Measurements from ENCODE around the gene OXNAD1. TPM values are rescaled to one million over a fixed set of nuclear protein-coding genes. Genes with fewer than 3 reads are reported as not detected.

Gene OXNAD1
- total and polyA plus RNA-seq, 9 donors, result 7.1 to 13.9 (median 8.2) TPM

DNA sequence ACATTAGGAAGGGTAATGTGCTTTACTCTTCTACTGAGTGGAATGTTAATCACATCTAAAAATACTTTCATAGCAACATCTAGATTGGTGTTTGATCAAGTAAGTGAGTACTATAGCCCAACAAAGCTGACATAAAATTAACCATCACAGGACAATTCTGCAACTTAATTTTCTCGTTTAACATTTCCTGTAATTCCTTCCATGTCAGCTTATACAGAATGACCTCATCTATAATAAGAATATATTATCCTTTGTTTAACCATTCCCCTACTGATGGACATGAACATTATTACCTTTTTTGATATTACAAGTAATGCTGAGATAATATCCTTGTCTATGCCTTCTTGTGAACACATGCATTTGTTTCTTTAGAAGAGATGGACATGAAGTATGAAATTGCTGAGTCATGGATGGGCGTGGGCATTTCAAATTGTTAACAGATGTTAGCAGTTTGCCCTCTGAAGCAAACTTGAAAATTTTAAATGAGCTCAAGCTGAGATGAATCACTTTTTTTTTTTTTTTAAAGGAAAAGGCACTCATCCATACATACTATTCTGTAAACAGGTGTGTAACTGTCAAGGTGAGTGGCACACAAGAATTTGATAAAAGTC is 85.1 kb downstream of the OXNAD1 start:
- DNase-seq, result peak; percentile 64

DNA sequence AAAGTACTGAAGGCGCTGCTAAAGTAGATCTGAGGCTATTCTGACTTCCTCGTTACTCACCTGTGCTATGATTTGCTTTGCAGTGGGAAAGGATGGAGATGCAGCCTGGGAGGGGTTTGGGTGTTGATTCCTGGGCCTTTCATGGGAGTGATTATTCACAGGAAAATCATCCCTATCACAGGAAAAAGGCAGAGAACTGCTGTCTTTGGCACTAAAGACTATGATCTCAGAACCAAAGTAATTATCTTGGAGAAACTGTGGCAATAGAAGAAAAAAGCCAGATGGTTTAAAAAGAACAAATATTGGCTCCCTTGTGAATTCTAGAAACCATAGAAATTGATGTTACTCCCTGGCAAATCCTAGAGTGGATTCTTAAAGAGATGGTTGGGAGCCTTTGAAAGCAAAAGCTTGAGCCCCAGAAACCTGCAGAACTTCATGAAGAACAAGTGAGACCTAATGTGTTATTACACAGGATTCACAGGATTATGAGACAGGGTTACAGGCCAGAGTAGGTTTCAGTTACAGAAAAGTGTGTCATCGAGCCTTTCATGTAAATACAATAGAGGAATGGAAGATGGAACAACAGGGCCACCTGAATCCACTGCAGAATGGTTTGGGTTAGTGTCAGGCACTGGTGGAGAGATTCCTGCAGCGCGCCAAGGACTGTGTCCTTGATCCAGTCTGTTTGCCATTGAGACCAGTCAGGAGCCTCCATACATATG is 85.7 kb downstream of the OXNAD1 start:
- Histone ChIP-seq H3K4me1 (ENCODE audit: control insufficient read depth, insufficient read depth, low read length) (peaks cover 9% of the 10 kb centered on the region), H3K36me3 (ENCODE audit: control insufficient read depth, insufficient read depth, low read length) (peaks cover 10% of the 10 kb centered on the region), H3K27me3 (ENCODE audit: control insufficient read depth, insufficient read depth, low read length) (no peaks in the 10 kb centered on the region), H3K9me3 (replicated peaks; ENCODE audit: control insufficient read depth, low read depth, low read length) (no peaks in the 10 kb centered on the region), H3K4me3 (ENCODE audit: low read length) (no peak overlapping the region), H3K27ac (ENCODE audit: low read length) (no peak overlapping the region)
- WGBS (ENCODE audit: insufficient coverage), result 85% methylated on average over 2 of the region's 5 CpGs
- no peak for DNase-seq

More for the DNA sequence above, 85.1 kb downstream of the OXNAD1 start:
- Histone ChIP-seq H3K27ac (ENCODE audit: low read length) (no peak overlapping the region), H3K4me1 (ENCODE audit: control insufficient read depth, insufficient read depth, low read length) (peaks cover 4% of the 10 kb centered on the region), H3K36me3 (ENCODE audit: control insufficient read depth, insufficient read depth, low read length) (peaks cover 10% of the 10 kb centered on the region), H3K4me3 (ENCODE audit: low read length) (no peak overlapping the region), H3K9me3 (replicated peaks; ENCODE audit: control insufficient read depth, low read depth, low read length) (no peaks in the 10 kb centered on the region), H3K27me3 (ENCODE audit: control insufficient read depth, insufficient read depth, low read length) (no peaks in the 10 kb centered on the region)
- whole genome bisulfite sequencing (ENCODE audit: insufficient coverage), result no CpG with 5 or more reads among the region's 2 CpGs

DNA sequence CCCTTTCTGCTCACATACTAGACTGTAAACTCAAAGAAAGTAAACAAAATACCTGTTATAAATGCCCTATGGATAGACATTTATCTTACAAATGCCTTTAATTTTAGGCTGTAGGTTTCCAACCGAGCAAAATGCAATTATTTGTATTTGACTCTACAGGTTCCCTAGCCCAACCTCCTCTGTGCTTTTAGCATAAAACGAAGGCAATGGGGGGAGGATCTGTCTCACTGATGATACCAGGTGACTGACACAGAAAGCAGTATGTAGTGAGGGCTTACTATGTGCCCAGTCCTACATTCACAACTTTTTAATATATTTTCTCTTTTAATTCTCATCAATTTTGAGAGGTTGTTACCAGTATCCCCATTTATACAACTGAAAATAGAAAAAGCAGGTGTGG is 87.4 kb downstream of the OXNAD1 start:
- H3K4me3 ChIP-seq (ENCODE audit: low read length), result no peak overlapping the region
- WGBS (ENCODE audit: insufficient coverage), result no CpG with 5 or more reads among the region's 2 CpGs
- no peak for DNase-seq
- H3K4me1 ChIP-seq (ENCODE audit: control insufficient read depth, insufficient read depth, low read length), result peaks cover 13% of the 10 kb centered on the region
- no peaks in the 10 kb centered on the region for H3K27me3 ChIP-seq (ENCODE audit: control insufficient read depth, insufficient read depth, low read length)
- no peaks in the 10 kb centered on the region for H3K9me3 ChIP-seq (replicated peaks; ENCODE audit: control insufficient read depth, low read depth, low read length)
- H3K36me3 ChIP-seq (ENCODE audit: control insufficient read depth, insufficient read depth, low read length), result peaks cover 10% of the 10 kb centered on the region
- no peak overlapping the region for H3K27ac ChIP-seq (ENCODE audit: low read length)

- 88% methylated on average over 3 of the region's 3 CpGs for WGBS (ENCODE audit: insufficient coverage)
- H3K4me1 ChIP-seq (ENCODE audit: control insufficient read depth, insufficient read depth, low read length), result peaks cover 13% of the 10 kb centered on the region
- no peak overlapping the region for H3K27ac ChIP-seq (ENCODE audit: low read length)
- no peaks in the 10 kb centered on the region for H3K9me3 ChIP-seq (replicated peaks; ENCODE audit: control insufficient read depth, low read depth, low read length)
- peaks cover 6% of the 10 kb centered on the region for H3K36me3 ChIP-seq (ENCODE audit: control insufficient read depth, insufficient read depth, low read length)
- H3K27me3 ChIP-seq (ENCODE audit: control insufficient read depth, insufficient read depth, low read length), result no peaks in the 10 kb centered on the region
- H3K4me3 ChIP-seq (ENCODE audit: low read length), result no peak overlapping the region
- DNase-seq, result no peak
Observed at GRCh38 chr3:16354291-16354690, 89.3 kb downstream of the OXNAD1 start.

Other genes with a start within 250 kb of the OXNAD1 start
- 2.0 TPM for gene GALNT15, start 90.5 kb upstream of the OXNAD1 start, total RNA-seq
- gene GALNT15, start 90.5 kb upstream of the OXNAD1 start, polyA plus RNA-seq (ENCODE audit: insufficient read depth in 1 of 8, insufficient read length in 8 of 8, low replicate concordance in 1 of 8), result 1 to 10 TPM in 4 of 8 donors, under 1 TPM in 4; 0.48 to 1.1 (median 0.90) TPM
- gene DPH3, start 269 bp upstream of the OXNAD1 start, total RNA-seq, result 15.5 TPM
- gene DPH3, start 269 bp upstream of the OXNAD1 start, polyA plus RNA-seq (ENCODE audit: insufficient read depth in 1 of 8, insufficient read length in 8 of 8, low replicate concordance in 1 of 8), result 10 to 100 TPM; 20.4 to 26.1 (median 23.7) TPM
- gene RFTN1, start 248.5 kb downstream of the OXNAD1 start, total RNA-seq, result 16.1 TPM
- gene RFTN1, start 248.5 kb downstream of the OXNAD1 start, polyA plus RNA-seq (ENCODE audit: insufficient read depth in 1 of 8, insufficient read length in 8 of 8, low replicate concordance in 1 of 8), result 10 to 100 TPM; 15.0 to 19.2 (median 15.4) TPM